Fibroblast of lung (primary cell): ENCODE data around the gene IFT81. TPM values are rescaled to one million over a fixed set of nuclear protein-coding genes. Genes with fewer than 3 reads are reported as not detected.

ENCODE experiments used
- DNase-seq, 2 donors: peaks; one replicate each; pipeline versions ENCODE4 v3.0.0 to v3.0.0-alpha.2; 2010; ENCODE audit warnings: low read depth in 2 of 2
- H2AFZ ChIP-seq: 2 replicates; pipeline ENCODE4 v1.5.1; 2012; ENCODE audit warnings: low read length, control low read depth, inconsistent platforms
- H3K27ac ChIP-seq: 2 replicates; pipeline ENCODE4 v1.5.1; 2011; ENCODE audit warnings: low read length, control low read depth; ENCODE audit not compliant: insufficient read depth
- H3K27me3 ChIP-seq: 2 replicates; pipeline ENCODE4 v1.5.1; 2011; ENCODE audit warnings: mild to moderate bottlenecking, low read length; ENCODE audit not compliant: control insufficient read depth, insufficient read depth
- H3K36me3 ChIP-seq: 2 replicates; pipeline ENCODE4 v1.5.1; 2011; ENCODE audit warnings: low read length; ENCODE audit not compliant: control insufficient read depth, insufficient read depth
- H3K4me1 ChIP-seq: 2 replicates; pipeline ENCODE4 v1.5.1; 2011; ENCODE audit warnings: low read length; ENCODE audit not compliant: control insufficient read depth, insufficient read depth; ENCODE audit errors: extremely low read depth
- H3K4me2 ChIP-seq: 2 replicates; pipeline ENCODE4 v1.5.1; 2011; ENCODE audit warnings: low read length, control low read depth; ENCODE audit not compliant: insufficient read depth; ENCODE audit errors: extremely low read depth
- H3K4me3 ChIP-seq, 4 experiments: fragments of 200-600 bp in 1 of 4; sonication (generic) in 1 of 4; replicated peaks in 1 of 4; 2 replicates each; pipeline ENCODE4 v1.5.1; 2011 to 2016; ENCODE audit warnings: low read length in 4 of 4, low read depth in 3 of 4, mild to moderate bottlenecking in 3 of 4, control low read depth in 2 of 4, inconsistent platforms in 1 of 4, mixed read lengths in 1 of 4; ENCODE audit not compliant: insufficient read depth in 1 of 4; ENCODE audit errors: control extremely low read depth in 1 of 4
- H3K79me2 ChIP-seq: 2 replicates; pipeline ENCODE4 v1.5.1; 2012; ENCODE audit warnings: mild to moderate bottlenecking, low read length, inconsistent platforms; ENCODE audit not compliant: control insufficient read depth, insufficient read depth
- H3K9ac ChIP-seq: 2 replicates; pipeline ENCODE4 v1.5.1; 2011; ENCODE audit warnings: mild to moderate bottlenecking, low read length, control low read depth; ENCODE audit not compliant: insufficient read depth
- H3K9me3 ChIP-seq: 2 replicates; pipeline ENCODE4 v1.5.1; 2012; ENCODE audit warnings: low read depth, low read length; ENCODE audit not compliant: control insufficient read depth, insufficient read depth
- H4K20me1 ChIP-seq: 2 replicates; pipeline ENCODE4 v1.5.1; 2011; ENCODE audit warnings: low read length; ENCODE audit not compliant: control insufficient read depth, insufficient read depth; ENCODE audit errors: extremely low read depth
- EZH2 ChIP-seq: IDR thresholded peaks from 2 replicates; pipeline ENCODE4 v1.5.1; 2012; ENCODE audit warnings: low read length, control low read depth, mild to moderate bottlenecking; ENCODE audit errors: missing control alignments
- polyA plus RNA-seq, 2 donors: library from polyadenylated mRNA; depleted of rRNA in 1 of 2; stranded (reverse) in 1 of 2; unstranded in 1 of 2; fragments of >200 nt; gene quantifications; 2 replicates each; pipeline ENCODE4 v1.2.1, GENCODE V29; 2011 to 2012; ENCODE audit warnings: missing spikeins in 1 of 2
- total RNA-seq: library from RNA; depleted of rRNA; stranded (reverse); fragments of >200 nt; gene quantifications from 2 replicates; pipeline ENCODE4 v1.2.1, GENCODE V29; 2014
- TF ChIP-seq, protein P1 (sequence below), 2 donors: IDR thresholded peaks in 1 of 2; conservative IDR thresholded peaks in 1 of 2; 1 replicate in 1 of 2; 2 replicates in 1 of 2; pipeline ENCODE4 v1.5.1; 2011 to 2012; ENCODE audit warnings: low read length in 2 of 2, control low read depth in 1 of 2, inconsistent platforms in 1 of 2, low read depth in 1 of 2, mild to moderate bottlenecking in 1 of 2

Gene IFT81
- total and polyA plus RNA-seq, 2 donors (not counting 1 experiment from before 2014, with no cell fraction given) = 17.7 to 23.6 TPM

DNA sequence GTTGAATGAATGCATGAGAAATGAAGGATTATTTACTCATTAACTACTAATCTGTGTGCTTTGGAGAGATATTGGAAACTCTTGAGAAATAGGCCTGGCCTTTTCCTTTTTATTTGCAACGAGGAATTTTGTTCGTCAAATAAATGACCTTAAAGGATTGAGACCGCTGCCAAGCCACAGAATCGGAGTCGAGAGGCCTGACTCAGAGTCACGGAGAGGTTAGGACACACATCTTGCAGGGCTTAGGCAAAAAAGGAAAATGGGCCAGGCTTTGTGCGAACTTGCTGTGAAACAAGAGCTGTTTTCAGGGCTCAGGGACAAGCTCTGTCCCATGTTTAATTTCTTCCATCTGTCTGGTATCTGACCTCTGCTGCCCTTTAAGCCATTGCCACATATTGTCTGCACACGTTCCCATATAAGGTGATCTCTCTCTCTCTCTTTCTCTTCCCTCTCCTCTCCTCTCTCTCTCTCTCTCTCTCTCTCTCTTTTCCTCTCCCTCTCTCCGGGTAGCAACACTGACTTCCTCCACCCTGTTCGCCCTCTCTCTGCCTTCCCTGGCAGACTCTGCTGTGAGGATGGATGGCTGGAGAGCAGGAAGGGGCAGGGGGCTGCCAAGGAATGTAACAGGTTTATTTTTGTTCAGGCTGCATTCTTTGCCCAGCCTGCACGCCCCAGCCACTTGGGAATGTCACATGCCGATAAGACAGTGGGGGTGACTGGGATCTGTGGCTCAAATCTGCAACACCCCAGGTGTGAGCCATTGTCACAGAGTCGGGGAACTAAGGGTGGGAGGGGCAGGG lies 14.9 kb upstream of the IFT81 start:
- H3K79me2 ChIP-seq = no peaks in the 10 kb centered on the region
- H3K4me1 ChIP-seq = peaks cover 21% of the 10 kb centered on the region
- H4K20me1 ChIP-seq = no peaks in the 10 kb centered on the region
- no peaks in the 10 kb centered on the region for H3K27me3 ChIP-seq
- H3K9ac ChIP-seq = peak overlapping the region; percentile 55
- H3K4me2 ChIP-seq = peak overlapping the region; percentile 93
- no peaks in the 10 kb centered on the region for H3K36me3 ChIP-seq
- TF ChIP-seq EZH2 = no peak
- TF ChIP-seq, protein P1, sequence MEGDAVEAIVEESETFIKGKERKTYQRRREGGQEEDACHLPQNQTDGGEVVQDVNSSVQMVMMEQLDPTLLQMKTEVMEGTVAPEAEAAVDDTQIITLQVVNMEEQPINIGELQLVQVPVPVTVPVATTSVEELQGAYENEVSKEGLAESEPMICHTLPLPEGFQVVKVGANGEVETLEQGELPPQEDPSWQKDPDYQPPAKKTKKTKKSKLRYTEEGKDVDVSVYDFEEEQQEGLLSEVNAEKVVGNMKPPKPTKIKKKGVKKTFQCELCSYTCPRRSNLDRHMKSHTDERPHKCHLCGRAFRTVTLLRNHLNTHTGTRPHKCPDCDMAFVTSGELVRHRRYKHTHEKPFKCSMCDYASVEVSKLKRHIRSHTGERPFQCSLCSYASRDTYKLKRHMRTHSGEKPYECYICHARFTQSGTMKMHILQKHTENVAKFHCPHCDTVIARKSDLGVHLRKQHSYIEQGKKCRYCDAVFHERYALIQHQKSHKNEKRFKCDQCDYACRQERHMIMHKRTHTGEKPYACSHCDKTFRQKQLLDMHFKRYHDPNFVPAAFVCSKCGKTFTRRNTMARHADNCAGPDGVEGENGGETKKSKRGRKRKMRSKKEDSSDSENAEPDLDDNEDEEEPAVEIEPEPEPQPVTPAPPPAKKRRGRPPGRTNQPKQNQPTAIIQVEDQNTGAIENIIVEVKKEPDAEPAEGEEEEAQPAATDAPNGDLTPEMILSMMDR (conservative IDR thresholded peaks at IDR 0.05 in 1 of 2, IDR thresholded peaks at IDR 0.05 in 1 of 2; ENCODE audit: low read depth in 1 of 2, low read length in 2 of 2) = no peak
- DNase-seq = peak; percentile 100
- H2AFZ ChIP-seq = peak overlapping the region; percentile 6
- peak overlapping the region in 3 of 4 experiments; percentile 21 to 38 (median 22) for H3K4me3 ChIP-seq
- no peaks in the 10 kb centered on the region for H3K9me3 ChIP-seq
- H3K27ac ChIP-seq = peak overlapping the region; percentile 90

DNA sequence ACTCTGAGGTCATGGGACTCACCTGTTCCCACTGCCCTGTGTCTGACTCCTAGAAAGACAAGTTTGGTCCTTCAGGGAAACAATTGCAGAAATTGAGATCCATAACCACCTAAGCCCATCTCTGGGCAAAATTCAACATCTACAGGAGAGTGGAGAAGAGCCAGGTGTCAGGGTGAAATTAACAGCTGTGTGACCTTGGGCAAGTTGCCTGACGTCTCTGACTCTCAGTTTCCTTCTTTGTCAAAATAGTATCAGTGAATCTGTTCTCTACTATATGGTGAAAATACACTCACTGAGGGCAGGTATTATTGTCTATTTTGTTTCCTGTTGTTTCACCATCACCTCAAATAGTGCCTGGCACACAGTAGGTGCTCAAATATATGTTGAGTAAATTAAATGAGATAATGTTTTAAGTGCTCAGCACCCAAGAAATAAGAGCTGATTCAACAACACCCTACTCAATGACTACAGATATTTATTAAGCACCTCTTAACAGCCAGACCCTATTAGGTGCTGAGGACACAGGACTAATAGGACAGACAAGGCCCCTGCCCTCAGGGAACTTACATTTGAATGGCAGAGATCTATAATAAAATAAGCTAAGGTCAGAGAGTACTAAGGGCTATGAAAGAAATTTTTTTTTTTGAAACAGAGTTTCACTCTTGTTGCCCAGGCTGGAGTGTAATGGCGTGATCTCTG lies 14.2 kb upstream of the IFT81 start:
- Histone ChIP-seq H4K20me1 (no peaks in the 10 kb centered on the region), H3K36me3 (no peaks in the 10 kb centered on the region), H3K27ac (peak overlapping the region; percentile 90), H3K4me1 (peaks cover 21% of the 10 kb centered on the region), H3K4me3 (peak overlapping the region in 2 of 4 experiments; percentile 22 to 38), H2AFZ (no peak overlapping the region), H3K4me2 (no peak overlapping the region), H3K9me3 (no peaks in the 10 kb centered on the region), H3K27me3 (no peaks in the 10 kb centered on the region), H3K79me2 (no peaks in the 10 kb centered on the region), H3K9ac (peak overlapping the region; percentile 55)
- TF ChIP-seq, protein P1 (conservative IDR thresholded peaks at IDR 0.05 in 1 of 2, IDR thresholded peaks at IDR 0.05 in 1 of 2; ENCODE audit: low read depth in 1 of 2, low read length in 2 of 2) = no peak
- TF ChIP-seq EZH2 = no peak
- no peak for DNase-seq
